H1 (cell line): ENCODE data around the gene ZNF672. TPM values are rescaled to one million over a fixed set of nuclear protein-coding genes. Genes with fewer than 3 reads are reported as not detected.

Experiments used
- CTCF ChIA-PET: fragments of 300-600 bp; sonication (Branson Sonifier 250); formaldehyde crosslinking; loops from one replicate; lab custom pipeline; 2021; ENCODE audit not compliant: partially characterized antibody; lab: Charles Lee
- POLR2A ChIA-PET: fragments of 300-600 bp; sonication (Branson Sonifier 250); formaldehyde crosslinking; loops from one replicate; lab custom pipeline; 2021; ENCODE audit warnings: inconsistent platforms; ENCODE audit not compliant: partially characterized antibody; lab: Charles Lee
- DNase-seq, 2 experiments: peaks; one replicate each; pipeline versions ENCODE4 v3.0.0 to v3.0.0-alpha.2; 2010 to 2022; ENCODE audit warnings: low spot score in 2 of 2, low read depth in 1 of 2, mixed read lengths in 1 of 2
- FAIRE-seq: peaks from 2 replicates; lab custom pipeline; 2011; peaks lifted over from hg19 to GRCh38; lab: Jason Lieb, UNC
- H2AFZ ChIP-seq: 2 replicates; pipeline ENCODE4 v1.8.1; 2012; ENCODE audit warnings: low read length, inconsistent platforms
- H2AK5ac ChIP-seq: 2 replicates; pipeline ENCODE4 v1.6.1; 2013; ENCODE audit warnings: low read depth, low read length
- H2BK120ac ChIP-seq: replicated peaks from 2 replicates; pipeline ENCODE3; 2013; ENCODE audit warnings: low read depth, low read length, inconsistent platforms
- H2BK12ac ChIP-seq: 2 replicates; pipeline ENCODE4 v1.6.1; 2013; ENCODE audit warnings: low read depth, low read length
- H2BK15ac ChIP-seq: 2 replicates; pipeline ENCODE4 v1.6.1; 2013; ENCODE audit warnings: low read length
- H2BK20ac ChIP-seq: 2 replicates; pipeline ENCODE4 v1.6.1; 2013; ENCODE audit warnings: low read length
- H2BK5ac ChIP-seq: 2 replicates; pipeline ENCODE4 v1.6.1; 2013; ENCODE audit warnings: low read depth, low read length
- H3K14ac ChIP-seq: 2 replicates; pipeline ENCODE4 v1.6.1; 2013; ENCODE audit warnings: inconsistent platforms; ENCODE audit not compliant: insufficient read length
- H3K18ac ChIP-seq: 2 replicates; pipeline ENCODE4 v1.6.1; 2013; ENCODE audit warnings: low read length; ENCODE audit errors: extremely low read depth
- H3K23ac ChIP-seq: 2 replicates; pipeline ENCODE4 v1.6.1; 2013; ENCODE audit warnings: inconsistent platforms; ENCODE audit not compliant: insufficient read length
- H3K23me2 ChIP-seq: 2 replicates; pipeline ENCODE4 v1.6.1; 2013; ENCODE audit warnings: low read depth, low read length
- H3K27ac ChIP-seq: 2 replicates; pipeline ENCODE4 v1.6.1; 2011; ENCODE audit warnings: low read depth, low read length, inconsistent platforms
- H3K27me3 ChIP-seq, 4 experiments: replicated peaks in 1 of 4; 1 replicate in 1 of 4; 2 replicates in 3 of 4; pipeline versions ENCODE4 v1.6.1 to v1.8.1; 2011 to 2013; ENCODE audit warnings: low read length in 3 of 4, mild to moderate bottlenecking in 3 of 4, inconsistent platforms in 2 of 4, mixed read lengths in 2 of 4, moderate library complexity in 1 of 4; ENCODE audit not compliant: control insufficient read depth in 3 of 4, insufficient read depth in 3 of 4; ENCODE audit errors: extremely low read depth in 1 of 4
- H3K36me3 ChIP-seq, 4 experiments: 2 replicates each; pipeline versions ENCODE4 v1.6.1 to v1.8.1; 2011 to 2013; ENCODE audit warnings: mild to moderate bottlenecking in 4 of 4, low read length in 3 of 4, moderate library complexity in 2 of 4, control low read depth in 1 of 4, inconsistent platforms in 1 of 4; ENCODE audit not compliant: insufficient read depth in 4 of 4, control insufficient read depth in 2 of 4
- H3K4ac ChIP-seq: replicated peaks from 2 replicates; pipeline ENCODE3; 2013; ENCODE audit warnings: low read length, low read depth, mixed read lengths, inconsistent platforms; ENCODE audit not compliant: insufficient read length
- H3K4me1 ChIP-seq, 4 experiments: replicated peaks in 1 of 4; 1 replicate in 1 of 4; 2 replicates in 3 of 4; pipeline versions ENCODE4 v1.6.1 to v1.8.1; 2011 to 2013; ENCODE audit warnings: low read length in 3 of 4, inconsistent platforms in 2 of 4, mixed read lengths in 1 of 4; ENCODE audit not compliant: insufficient read depth in 4 of 4, control insufficient read depth in 3 of 4
- H3K4me2 ChIP-seq, 2 experiments: 2 replicates each; pipeline versions ENCODE4 v1.6.1 to v1.8.1; 2011 to 2013; ENCODE audit warnings: low read depth in 2 of 2, low read length in 2 of 2, control low read depth in 1 of 2, inconsistent platforms in 1 of 2, mild to moderate bottlenecking in 1 of 2; ENCODE audit not compliant: insufficient read depth in 1 of 2
- H3K4me3 ChIP-seq, 4 experiments: fragments of 200-600, 300-600 bp in 1 of 4; sonication (generic), shearing (Covaris generic), sonication (Bioruptor Twin) in 1 of 4; 2 replicates each; pipeline versions ENCODE4 v1.5.1 to v1.8.1; 2011 to 2016; ENCODE audit warnings: low read length in 4 of 4, low read depth in 3 of 4, control low read depth in 2 of 4, inconsistent platforms in 2 of 4, mild to moderate bottlenecking in 2 of 4, mixed read lengths in 1 of 4, moderate library complexity in 1 of 4; ENCODE audit not compliant: insufficient read depth in 2 of 4; ENCODE audit errors: extremely low read depth in 1 of 4
- H3K56ac ChIP-seq: replicated peaks from 2 replicates; pipeline ENCODE3; 2013; ENCODE audit warnings: low read depth, mild to moderate bottlenecking, mixed read lengths, low read length, inconsistent platforms; ENCODE audit not compliant: insufficient read length
- H3K79me1 ChIP-seq: 2 replicates; pipeline ENCODE4 v1.6.1; 2013; ENCODE audit warnings: low read depth, low read length, control low read depth
- H3K79me2 ChIP-seq, 2 experiments: 2 replicates each; pipeline versions ENCODE4 v1.6.1 to v1.8.1; 2012 to 2013; ENCODE audit warnings: low read length in 2 of 2, mild to moderate bottlenecking in 2 of 2, inconsistent platforms in 1 of 2; ENCODE audit not compliant: insufficient read depth in 2 of 2, control insufficient read depth in 1 of 2
- H3K9ac ChIP-seq, 4 experiments: replicated peaks in 1 of 4; 1 replicate in 1 of 4; 2 replicates in 3 of 4; pipeline versions ENCODE4 v1.6.1 to v1.8.1; 2011 to 2013; ENCODE audit warnings: low read depth in 3 of 4, low read length in 3 of 4, control low read depth in 2 of 4, mild to moderate bottlenecking in 2 of 4, moderate library complexity in 2 of 4, inconsistent platforms in 1 of 4; ENCODE audit errors: extremely low read depth in 1 of 4
- H3K9me3 ChIP-seq, 2 experiments: 2 replicates each; pipeline versions ENCODE4 v1.6.1 to v1.8.1; 2012 to 2013; ENCODE audit warnings: mild to moderate bottlenecking in 2 of 2, moderate library complexity in 2 of 2, control low read depth in 1 of 2, inconsistent platforms in 1 of 2, low read depth in 1 of 2, low read length in 1 of 2, mixed read lengths in 1 of 2; ENCODE audit not compliant: insufficient read depth in 2 of 2
- H4K20me1 ChIP-seq, 2 experiments: replicated peaks in 1 of 2; 2 replicates each; pipeline versions ENCODE3 to v1.8.1; 2011 to 2013; ENCODE audit warnings: inconsistent platforms in 2 of 2, low read length in 2 of 2, mild to moderate bottlenecking in 1 of 2; ENCODE audit not compliant: insufficient read depth in 2 of 2, control insufficient read depth in 1 of 2
- H4K5ac ChIP-seq: 2 replicates; pipeline ENCODE4 v1.6.1; 2013; ENCODE audit warnings: low read length, low read depth, mixed read lengths, inconsistent platforms; ENCODE audit not compliant: insufficient read length
- H4K8ac ChIP-seq: 2 replicates; pipeline ENCODE4 v1.8.0; 2013; ENCODE audit warnings: mild to moderate bottlenecking, moderate library complexity, low read length, inconsistent platforms; ENCODE audit not compliant: insufficient read depth; ENCODE audit errors: extremely low read depth
- H4K91ac ChIP-seq: replicated peaks from 2 replicates; pipeline ENCODE3; 2013; ENCODE audit warnings: low read length, mixed read lengths, inconsistent platforms; ENCODE audit not compliant: insufficient read length
- EGR1 ChIP-seq: IDR thresholded peaks from 2 replicates; pipeline ENCODE4 v1.6.1; 2011; ENCODE audit warnings: low read depth, low read length, borderline replicate concordance
- WGBS, 2 experiments: shearing (Covaris generic) in 1 of 2; methylation state at CpG; one replicate each; pipeline versions ENCODE4 v1.1.6 to v1.1.7; 2013 to 2015; ENCODE audit warnings: low lambda C conversion rate in 2 of 2, mixed read lengths in 2 of 2, inconsistent platforms in 1 of 2, low coverage in 1 of 2, missing lambda C conversion rate in 1 of 2; ENCODE audit not compliant: insufficient replicate concordance in 2 of 2, insufficient coverage in 1 of 2, insufficient read length in 1 of 2; ENCODE audit errors: extremely low coverage in 1 of 2, missing lambda C conversion rate in 1 of 2; 5-methylcytosine and 5-hydroxymethylcytosine counted together
- polyA plus RNA-seq, 7 experiments: library from polyadenylated mRNA; depleted of rRNA in 3 of 7; stranded (reverse) in 5 of 7; unstranded in 2 of 7; fragments of >200 nt in 5 of 7; fragments of 200-250 nt in 2 of 7; gene quantifications; 1 replicate in 5 of 7; 2 replicates in 1 of 7; 4 replicates in 1 of 7; pipeline versions ENCODE4 v1.2.1 to v1.2.3, GENCODE V29; 2011 to 2013; ENCODE audit warnings: missing spikeins in 2 of 7, mixed read lengths in 2 of 7
- total RNA-seq: library from RNA; stranded (reverse); fragmentation: NEBNext Ultra II Directional; extraction: Animal tissue kit (Norgen Biotek cat#: 25700); gene quantifications from 2 replicates; pipeline ENCODE4 v1.2.1, GENCODE V29; 2021

The ZNF672 gene
- total and polyA plus RNA-seq, 2 of the 8 experiments (the other 6 are each of a cell fraction or from before 2014, with no cell fraction given) = 30.7 to 40.4 TPM

DNA sequence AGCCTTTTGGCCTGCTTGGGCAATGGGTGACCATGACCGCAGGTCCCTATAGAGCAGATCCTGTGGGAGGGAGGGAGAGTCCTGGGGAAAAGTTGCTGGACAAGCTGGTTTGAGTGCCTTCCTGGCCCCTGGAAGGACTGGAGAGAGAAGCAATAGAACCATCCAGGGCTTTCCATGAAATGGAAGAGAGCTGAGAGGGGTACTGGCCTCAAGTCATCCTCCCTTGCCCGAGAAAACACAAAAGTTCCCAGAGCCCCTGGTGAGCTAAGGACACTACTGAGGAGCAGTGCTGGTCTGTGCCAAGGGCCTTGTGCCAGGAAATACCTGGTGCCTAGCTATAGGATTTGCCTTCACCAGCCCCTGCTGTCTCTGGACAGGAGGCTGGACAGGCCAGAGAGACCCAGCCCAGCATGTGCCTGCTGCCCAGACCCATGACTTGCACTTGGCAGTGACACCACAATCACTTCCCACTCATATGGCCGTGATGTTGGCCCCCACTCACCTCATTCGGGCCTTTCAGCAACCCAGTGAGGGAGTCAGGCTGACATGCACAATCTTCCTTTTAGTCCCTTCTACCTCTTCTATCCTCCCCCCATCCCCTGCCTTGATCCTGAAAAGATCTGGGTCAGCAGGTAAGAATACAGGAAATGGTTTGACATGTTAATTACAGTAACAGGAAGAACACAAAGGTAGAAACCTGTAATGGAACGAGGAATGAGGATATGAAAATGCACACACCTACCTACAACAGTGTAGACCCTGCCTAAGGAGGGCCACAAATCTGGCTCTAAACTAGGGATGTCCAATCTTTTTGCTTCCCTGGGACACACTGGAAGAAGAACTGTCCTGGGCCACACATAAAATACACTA, 19.3 kb upstream of the ZNF672 start:
- POLR2A ChIA-PET = interaction anchor here (0.8 to 3.9 kb wide), 6 partner anchors 10 to 40 kb away, joined by 3 to 16 read pairs (median 4); partner anchors contain the start of genes ZNF672 and ZNF692
- no peaks in the 10 kb centered on the region for H3K27me3 ChIP-seq
- no peak overlapping the region for H2BK20ac ChIP-seq
- no peak overlapping the region for H3K14ac ChIP-seq
- no peak overlapping the region for H2AK5ac ChIP-seq
- WGBS, 2 experiments = 90% methylated on average over 5 of the region's 5 CpGs; no CpG with 5 or more reads in 1 of the 2 experiments
- peaks cover 15% of the 10 kb centered on the region; the same call in 1 of the 2 replicates for H3K79me1 ChIP-seq
- no peak overlapping the region for H2BK12ac ChIP-seq
- H4K8ac ChIP-seq = no peak overlapping the region
- FAIRE-seq (no peak), DNase-seq (no peak)
- H4K5ac ChIP-seq = no peak overlapping the region
- H3K9me3 ChIP-seq = no peaks in the 10 kb centered on the region
- no peak overlapping the region for H2BK15ac ChIP-seq
- peaks cover 8 to 35% (median 17%) of the 10 kb centered on the region in 4 experiments for H3K36me3 ChIP-seq
- H3K4ac ChIP-seq = no peak overlapping the region
- H3K27ac ChIP-seq = no peak overlapping the region
- no peak overlapping the region for H3K23ac ChIP-seq
- peak overlapping the region; percentile 53 for H2BK5ac ChIP-seq
- no peaks in the 10 kb centered on the region for H3K23me2 ChIP-seq
- H4K20me1 ChIP-seq = peaks cover 0 to 10% of the 10 kb centered on the region in 2 experiments
- CTCF ChIA-PET = interaction anchor here (0.8 to 1.0 kb wide), 4 partner anchors 11 to 574 kb away, joined by 3 to 7 read pairs (median 4); no protein-coding TSS in a partner anchor
- no peak overlapping the region for H3K9ac ChIP-seq
- H3K4me3 ChIP-seq = no peak overlapping the region
- H3K79me2 ChIP-seq = peaks cover 0 to 49% of the 10 kb centered on the region in 2 experiments; a peak in 2 of 4 replicates
- H4K91ac ChIP-seq = peak overlapping the region; percentile 62
- H2AFZ ChIP-seq = no peak overlapping the region
- TF ChIP-seq EGR1 = no peak
- H3K56ac ChIP-seq = no peak overlapping the region
- H3K4me1 ChIP-seq = peaks cover 0 to 5% (median 2%) of the 10 kb centered on the region in 4 experiments; a peak in 4 of 7 replicates
- peak overlapping the region in 1 of 2 experiments; percentile 36; a peak in 2 of 4 replicates for H3K4me2 ChIP-seq
- H2BK120ac ChIP-seq = no peak overlapping the region
- no peak overlapping the region for H3K18ac ChIP-seq
